Sigmoid colon (tissue), 7 donors: Measurements from ENCODE around the gene ATXN7L3. TPM values are rescaled to one million over a fixed set of nuclear protein-coding genes. Genes with fewer than 3 reads are reported as not detected.

Experiments
- DNase-seq: peaks from one replicate; pipeline ENCODE4 v3.0.0-alpha.2; 2019
- H3K27ac ChIP-seq, 4 donors: fragments of 200-600 bp; sonication (generic); one replicate each; pipeline ENCODE4 v1.5.1; 2016 to 2019; ENCODE audit warnings: mild to moderate bottlenecking in 1 of 4
- H3K27me3 ChIP-seq, 3 donors: fragments of 200-600 bp; sonication (generic); one replicate each; pipeline ENCODE4 v1.5.1; 2019; ENCODE audit warnings: mild to moderate bottlenecking in 1 of 3
- H3K36me3 ChIP-seq, 4 donors: fragments of 200-600 bp; sonication (generic); one replicate each; pipeline ENCODE4 v1.5.1; 2016 to 2019
- H3K4me1 ChIP-seq, 4 donors: fragments of 200-600 bp; sonication (generic); one replicate each; pipeline ENCODE4 v1.5.1; 2017 to 2019
- H3K4me3 ChIP-seq, 4 donors: fragments of 200-600 bp; sonication (generic); one replicate each; pipeline ENCODE4 v1.5.1; 2017 to 2019; ENCODE audit warnings: mild to moderate bottlenecking in 2 of 4, moderate library complexity in 1 of 4
- H3K9me3 ChIP-seq, 4 donors: fragments of 200-600 bp in 3 of 4; sonication (generic) in 3 of 4; one replicate each; pipeline versions ENCODE4 v1.5.1 to v1.6.1; 2013 to 2019
- EP300 ChIP-seq, 4 donors: sonication (generic); formaldehyde crosslinking; IDR thresholded peaks; one replicate each; pipeline ENCODE4 v1.6.1; 2017; ENCODE audit warnings: antibody characterized with exemption in 4 of 4
- POLR2A ChIP-seq, 2 donors: fragments of 450-650 bp; IDR thresholded peaks; one replicate each; pipeline ENCODE4 v1.6.1; 2016; ENCODE audit warnings: antibody characterized with exemption in 2 of 2, mild to moderate bottlenecking in 2 of 2, moderate library complexity in 2 of 2
- POLR2AphosphoS5 ChIP-seq, 4 donors: sonication (generic); formaldehyde crosslinking; IDR thresholded peaks; one replicate each; pipeline ENCODE4 v1.6.1; 2017; ENCODE audit warnings: antibody characterized with exemption in 4 of 4
- WGBS, 2 donors: extraction: QIAGEN DNeasy Blood & Tissue Kit; methylation state at CpG; one replicate each; pipeline ENCODE4 v1.1.7; 2013; 5-methylcytosine and 5-hydroxymethylcytosine counted together
- intact Hi-C: fragments of 100-400 bp; cut with DNase I; formaldehyde crosslinking; loops from one replicate; pipeline ENCODE4 v1.15.1; 2023
- polyA plus RNA-seq, 3 donors: library from polyadenylated mRNA; stranded (reverse); fragments of 200-250 nt; gene quantifications; one replicate each; pipeline ENCODE4 v1.2.3, GENCODE V29; 2013
- total RNA-seq, 4 donors: library from RNA; depleted of rRNA; stranded (reverse); fragments of >200 nt; gene quantifications; one replicate each; pipeline ENCODE4 v1.1.0, GENCODE V29; 2016
- TF ChIP-seq, protein P1 (sequence below), 4 experiments: fragments of 450-650 bp in 3 of 4; fragments of 200-600 bp in 1 of 4; IDR thresholded peaks; one replicate each; pipeline ENCODE4 v1.5.1; 2016 to 2019; ENCODE audit warnings: antibody characterized with exemption in 4 of 4, mild to moderate bottlenecking in 3 of 4, moderate library complexity in 2 of 4
- donor health status: healthy with polysubstance abuse.
- donor health status: Bipolar disorder and iron deficiency.
- donor health status: healthy.

The ATXN7L3 gene
- total and polyA plus RNA-seq, 7 donors: 26.4 to 59.8 (median 36.6) TPM

DNA sequence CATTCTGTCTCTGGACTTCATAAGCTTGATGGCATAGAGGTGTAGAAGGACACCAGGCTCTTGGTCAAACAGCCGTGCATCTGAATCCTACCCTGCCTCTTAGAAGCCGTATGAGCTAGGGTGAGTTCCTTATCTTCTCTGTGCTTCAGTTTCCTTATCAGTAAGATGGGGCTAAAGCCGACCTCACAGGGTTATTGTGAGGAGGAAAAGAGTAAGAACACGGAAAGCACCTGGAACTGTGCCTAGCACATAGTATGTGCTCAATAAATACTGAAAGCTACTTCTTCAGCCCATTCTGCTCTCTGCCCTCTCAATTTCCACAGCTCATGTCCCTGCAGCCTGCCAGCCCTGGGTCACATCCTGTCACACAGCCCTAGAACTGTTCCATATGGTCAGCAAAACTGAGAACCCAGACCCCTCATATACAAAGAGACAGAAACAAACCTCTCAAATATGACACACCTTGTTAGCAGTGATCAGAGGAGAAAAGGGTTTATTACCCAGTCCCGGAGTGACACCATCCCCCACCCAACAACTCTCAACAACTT lies 36.8 kb upstream of the ATXN7L3 start:
- intact Hi-C loops: no loop called here
- no peak overlapping the region for H3K4me3 ChIP-seq
- H3K27ac ChIP-seq: no peak overlapping the region
- 34 to 69% methylated on average over 5 of the region's 5 CpGs for WGBS, 2 donors
- DNase-seq: no peak
- TF ChIP-seq, protein P1, sequence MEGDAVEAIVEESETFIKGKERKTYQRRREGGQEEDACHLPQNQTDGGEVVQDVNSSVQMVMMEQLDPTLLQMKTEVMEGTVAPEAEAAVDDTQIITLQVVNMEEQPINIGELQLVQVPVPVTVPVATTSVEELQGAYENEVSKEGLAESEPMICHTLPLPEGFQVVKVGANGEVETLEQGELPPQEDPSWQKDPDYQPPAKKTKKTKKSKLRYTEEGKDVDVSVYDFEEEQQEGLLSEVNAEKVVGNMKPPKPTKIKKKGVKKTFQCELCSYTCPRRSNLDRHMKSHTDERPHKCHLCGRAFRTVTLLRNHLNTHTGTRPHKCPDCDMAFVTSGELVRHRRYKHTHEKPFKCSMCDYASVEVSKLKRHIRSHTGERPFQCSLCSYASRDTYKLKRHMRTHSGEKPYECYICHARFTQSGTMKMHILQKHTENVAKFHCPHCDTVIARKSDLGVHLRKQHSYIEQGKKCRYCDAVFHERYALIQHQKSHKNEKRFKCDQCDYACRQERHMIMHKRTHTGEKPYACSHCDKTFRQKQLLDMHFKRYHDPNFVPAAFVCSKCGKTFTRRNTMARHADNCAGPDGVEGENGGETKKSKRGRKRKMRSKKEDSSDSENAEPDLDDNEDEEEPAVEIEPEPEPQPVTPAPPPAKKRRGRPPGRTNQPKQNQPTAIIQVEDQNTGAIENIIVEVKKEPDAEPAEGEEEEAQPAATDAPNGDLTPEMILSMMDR (IDR thresholded peaks at IDR 0.05): no peak
- TF ChIP-seq POLR2AphosphoS5 (IDR thresholded peaks at IDR 0.05): no peak
- no peak for TF ChIP-seq POLR2A (IDR thresholded peaks at IDR 0.05)
- no peak for TF ChIP-seq EP300 (IDR thresholded peaks at IDR 0.05)
- H3K9me3 ChIP-seq: no peaks in the 10 kb centered on the region
- no peaks in the 10 kb centered on the region for H3K27me3 ChIP-seq
- no peaks in the 10 kb centered on the region for H3K4me1 ChIP-seq
- no peaks in the 10 kb centered on the region for H3K36me3 ChIP-seq

DNA sequence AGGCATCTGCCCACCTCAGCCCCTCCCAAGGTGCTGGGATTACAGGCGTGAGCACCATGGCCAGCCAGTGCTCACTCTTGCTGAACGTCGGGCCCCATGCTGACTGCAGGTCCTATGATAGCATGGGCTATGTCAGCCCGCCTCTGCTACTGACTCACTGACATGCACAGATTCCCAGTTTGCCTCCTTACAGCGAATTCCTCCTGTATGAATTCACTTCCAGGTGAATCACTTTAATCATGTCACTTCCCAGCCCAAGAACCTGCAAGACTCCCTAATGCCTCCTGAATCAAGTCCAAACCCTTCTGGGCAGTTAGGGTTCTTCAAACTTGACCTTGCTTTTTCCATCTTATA lies 35.9 kb upstream of the ATXN7L3 start:
- Histone ChIP-seq H3K27me3 (no peaks in the 10 kb centered on the region), H3K4me3 (no peak overlapping the region), H3K27ac (no peak overlapping the region), H3K4me1 (no peaks in the 10 kb centered on the region), H3K9me3 (no peaks in the 10 kb centered on the region), H3K36me3 (no peaks in the 10 kb centered on the region)
- no peak for DNase-seq
- intact Hi-C loops: no loop called here
- WGBS, 2 donors: 90 to 92% methylated on average over 5 of the region's 5 CpGs
- no peak for TF ChIP-seq POLR2AphosphoS5 (IDR thresholded peaks at IDR 0.05)
- TF ChIP-seq EP300 (IDR thresholded peaks at IDR 0.05): no peak
- TF ChIP-seq, protein P1 (IDR thresholded peaks at IDR 0.05): no peak
- no peak for TF ChIP-seq POLR2A (IDR thresholded peaks at IDR 0.05)

DNA sequence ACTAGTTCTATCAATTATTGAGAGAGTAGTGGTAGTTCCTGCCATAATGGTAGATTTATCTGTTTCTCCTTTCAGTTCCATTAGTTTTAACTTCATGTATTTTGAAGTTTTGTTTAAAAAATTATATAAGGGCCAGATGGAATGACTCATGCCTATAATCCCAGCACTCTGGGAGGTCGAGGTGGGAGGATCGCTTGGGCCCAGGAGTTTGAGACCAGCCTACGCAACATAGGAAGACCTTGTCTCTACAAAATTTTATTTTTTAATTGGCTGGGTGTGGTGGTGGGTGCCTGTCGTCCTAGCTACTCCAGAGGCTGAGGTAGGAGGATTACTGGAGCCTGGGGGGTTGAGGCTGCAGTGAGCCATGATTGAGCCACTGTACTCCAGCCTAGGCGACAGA lies 33.9 kb upstream of the ATXN7L3 start:
- WGBS, 2 donors: 64 to 81% methylated on average over 5 of the region's 5 CpGs
- no peak overlapping the region for H3K4me3 ChIP-seq
- TF ChIP-seq POLR2A (IDR thresholded peaks at IDR 0.05): no peak
- TF ChIP-seq EP300 (IDR thresholded peaks at IDR 0.05): no peak
- TF ChIP-seq, protein P1 (IDR thresholded peaks at IDR 0.05): no peak
- TF ChIP-seq POLR2AphosphoS5 (IDR thresholded peaks at IDR 0.05): no peak
- DNase-seq: no peak
- no peaks in the 10 kb centered on the region for H3K36me3 ChIP-seq
- no peaks in the 10 kb centered on the region for H3K27me3 ChIP-seq
- no peaks in the 10 kb centered on the region for H3K9me3 ChIP-seq
- H3K27ac ChIP-seq: no peak overlapping the region
- intact Hi-C loops: no loop called here
- no peaks in the 10 kb centered on the region for H3K4me1 ChIP-seq

DNA sequence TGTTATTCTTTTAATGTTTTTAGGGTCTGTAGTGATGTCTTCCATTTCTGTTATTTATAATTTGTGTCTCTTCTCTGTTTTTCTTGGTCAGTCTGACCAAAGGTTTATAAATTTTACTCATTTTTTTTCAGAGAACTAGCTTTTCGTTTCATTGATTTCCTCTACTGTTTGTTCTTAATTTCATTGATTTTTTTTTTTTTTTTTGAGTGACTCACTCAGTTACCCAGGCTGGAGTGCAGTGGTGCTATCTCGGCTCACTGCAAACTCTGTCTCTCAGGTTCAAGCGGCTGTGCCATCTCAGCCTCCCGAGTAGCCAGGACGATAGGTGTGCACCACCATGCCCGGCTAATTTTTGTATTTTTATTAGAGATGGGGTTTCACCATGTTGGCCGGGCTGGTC lies 32.4 kb upstream of the ATXN7L3 start:
- TF ChIP-seq POLR2AphosphoS5 (IDR thresholded peaks at IDR 0.05) (no peak), EP300 (IDR thresholded peaks at IDR 0.05) (no peak), POLR2A (IDR thresholded peaks at IDR 0.05) (no peak)
- TF ChIP-seq, protein P1 (IDR thresholded peaks at IDR 0.05): no peak
- no peaks in the 10 kb centered on the region for H3K9me3 ChIP-seq
- no peaks in the 10 kb centered on the region for H3K36me3 ChIP-seq
- no peak overlapping the region for H3K27ac ChIP-seq
- no peak for DNase-seq
- WGBS, 2 donors: 90 to 91% methylated on average over 7 of the region's 7 CpGs
- no peak overlapping the region for H3K4me3 ChIP-seq
- intact Hi-C loops: no loop called here
- H3K27me3 ChIP-seq: no peaks in the 10 kb centered on the region
- H3K4me1 ChIP-seq: no peaks in the 10 kb centered on the region

DNA sequence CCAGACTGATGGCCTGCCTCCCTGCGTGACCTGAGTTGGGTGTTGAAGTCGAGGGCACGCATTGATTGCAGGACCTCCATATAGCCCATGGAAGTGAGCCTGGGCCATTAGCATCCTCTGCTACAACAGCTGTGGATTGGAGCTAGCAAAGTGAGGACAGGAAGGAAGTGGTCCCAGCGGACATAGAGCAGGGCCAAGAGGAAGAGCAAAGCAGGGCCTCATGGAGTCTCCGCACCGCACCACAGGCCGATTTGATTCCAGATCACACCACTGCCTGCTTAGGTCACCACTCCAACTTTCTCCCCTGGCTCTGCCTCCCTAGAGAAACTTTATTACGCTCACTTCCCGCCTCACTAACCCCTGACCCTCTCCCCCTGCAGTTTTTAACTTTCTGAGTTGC lies 30.5 kb upstream of the ATXN7L3 start:
- 89 to 92% methylated on average over 9 of the region's 9 CpGs for WGBS, 2 donors
- Histone ChIP-seq H3K27ac (no peak overlapping the region), H3K9me3 (no peaks in the 10 kb centered on the region), H3K36me3 (no peaks in the 10 kb centered on the region), H3K4me1 (no peaks in the 10 kb centered on the region), H3K27me3 (no peaks in the 10 kb centered on the region), H3K4me3 (no peak overlapping the region)
- intact Hi-C loops: no loop called here
- no peak for TF ChIP-seq POLR2AphosphoS5 (IDR thresholded peaks at IDR 0.05)
- DNase-seq: no peak
